GM12878 (cell line): Measurements from ENCODE around the gene PSRC1. TPM values are rescaled to one million over a fixed set of nuclear protein-coding genes. Genes with fewer than 3 reads are reported as not detected.

ENCODE experiments used
- ATAC-seq: fragments of 200-7000 bp; cut with Tn5 transposase; 3 replicates; pipeline ENCODE4 v1.9.1; 2020; ENCODE audit warnings: mild to moderate bottlenecking, moderate library complexity
- BruUV-seq: library from RNA; stranded (reverse); fragments of 400-500 nt; replicated peaks from 2 replicates; lab custom pipeline; 2021; lab: Mats Ljungman, UMichigan
- CTCF ChIA-PET: fragments of 300-600 bp; sonication (Branson Sonifier 250); formaldehyde crosslinking; extraction: SDS; loops from one replicate; lab custom pipeline; 2021; ENCODE audit warnings: inconsistent platforms; lab: Yijun Ruan, JAX
- POLR2A ChIA-PET: fragments of 350-600 bp; formaldehyde crosslinking; extraction: SDS; loops from one replicate; lab custom pipeline; 2021; ENCODE audit warnings: inconsistent platforms; lab: Charles Lee
- RAD21 ChIA-PET: fragments of 300-600 bp; sonication (Branson Sonifier 250); formaldehyde crosslinking; loops from one replicate; lab custom pipeline; 2023; ENCODE audit warnings: antibody characterized with exemption; ENCODE audit not compliant: unreplicated experiment; lab: Charles Lee
- SMC1A ChIA-PET: fragments of 300-600 bp; sonication (Branson Sonifier 250); formaldehyde crosslinking; loops from one replicate; lab custom pipeline; 2023; ENCODE audit not compliant: unreplicated experiment, uncharacterized antibody; lab: Charles Lee
- DNase-seq: peaks from one replicate; pipeline ENCODE4 v3.0.0-alpha.2; 2011; ENCODE audit warnings: low read depth, low spot score
- FAIRE-seq: peaks from 3 replicates; lab custom pipeline; 2011; peaks lifted over from hg19 to GRCh38; lab: Jason Lieb, UNC
- H2AFZ ChIP-seq: 2 replicates; pipeline ENCODE4 v1.6.0; 2011; ENCODE audit warnings: low read depth, low read length, control low read depth; ENCODE audit not compliant: control insufficient read depth
- H3K27ac ChIP-seq: 2 replicates; pipeline ENCODE4 v1.5.1; 2011; ENCODE audit warnings: control low read depth; ENCODE audit not compliant: control insufficient read depth, insufficient read depth
- H3K27me3 ChIP-seq, 2 experiments: replicated peaks in 1 of 2; 2 replicates each; pipeline versions ENCODE4 v1.6.0 to v1.6.1; 2011; ENCODE audit warnings: low read length in 1 of 2; ENCODE audit not compliant: control insufficient read depth in 2 of 2, insufficient read depth in 2 of 2
- H3K36me3 ChIP-seq, 2 experiments: 2 replicates each; pipeline ENCODE4 v1.5.1; 2011; ENCODE audit warnings: low read length in 1 of 2; ENCODE audit not compliant: control insufficient read depth in 2 of 2, insufficient read depth in 2 of 2
- H3K4me1 ChIP-seq: 2 replicates; pipeline ENCODE4 v1.6.1; 2011; ENCODE audit warnings: mild to moderate bottlenecking, low read length, moderate library complexity, mixed read lengths; ENCODE audit not compliant: control insufficient read depth, insufficient read depth
- H3K4me2 ChIP-seq: 2 replicates; pipeline ENCODE4 v1.6.0; 2011; ENCODE audit warnings: control low read depth; ENCODE audit not compliant: control insufficient read depth, insufficient read depth
- H3K4me3 ChIP-seq: fragments of 200-600 bp; sonication (generic); 2 replicates; pipeline ENCODE4 v1.5.1; 2016
- H3K79me2 ChIP-seq: 2 replicates; pipeline ENCODE4 v1.6.0; 2011; ENCODE audit warnings: low read length; ENCODE audit not compliant: control insufficient read depth, insufficient read depth
- H3K9ac ChIP-seq: 2 replicates; pipeline ENCODE4 v1.8.0; 2011; ENCODE audit warnings: low read length, control low read depth, mixed read lengths; ENCODE audit not compliant: control insufficient read depth, insufficient read depth
- H3K9me3 ChIP-seq: replicated peaks from 3 replicates; pipeline ENCODE4 v1.5.1; 2011; ENCODE audit warnings: mild to moderate bottlenecking, low read length; ENCODE audit not compliant: control insufficient read depth, insufficient read depth
- H4K20me1 ChIP-seq: 2 replicates; pipeline ENCODE4 v1.6.0; 2011; ENCODE audit not compliant: control insufficient read depth, insufficient read depth
- BACH1 ChIP-seq: fragments of 450-650 bp; IDR thresholded peaks from 2 replicates; pipeline ENCODE4 v1.6.1; 2017; ENCODE audit warnings: mild to moderate bottlenecking, borderline replicate concordance
- CREB1 ChIP-seq: IDR thresholded peaks from 2 replicates; pipeline ENCODE4 v1.6.1; 2012; ENCODE audit warnings: low read depth, mild to moderate bottlenecking, inconsistent platforms
- FOS ChIP-seq: IDR thresholded peaks from 3 replicates; pipeline ENCODE4 v1.6.1; 2011; ENCODE audit warnings: borderline replicate concordance; ENCODE audit not compliant: insufficient read length; ENCODE audit errors: extremely low read depth
- HDAC6 ChIP-seq: fragments of 200-600 bp; sonication (generic); IDR thresholded peaks from one replicate; pipeline ENCODE4 v1.8.0; 2017; ENCODE audit warnings: antibody characterized with exemption; ENCODE audit not compliant: unreplicated experiment
- MTA3 ChIP-seq: IDR thresholded peaks from 2 replicates; pipeline ENCODE4 v1.6.1; 2012; ENCODE audit warnings: low read length, inconsistent platforms, borderline replicate concordance
- RUNX3 ChIP-seq: IDR thresholded peaks from 2 replicates; pipeline ENCODE4 v1.6.1; 2012; ENCODE audit warnings: low read length, inconsistent platforms
- SIX5 ChIP-seq: IDR thresholded peaks from 2 replicates; pipeline ENCODE4 v1.6.1; 2011; ENCODE audit warnings: mild to moderate bottlenecking, low read depth, low read length, moderate library complexity; ENCODE audit not compliant: severe bottlenecking
- WGBS: methylation state at CpG from one replicate; pipeline ENCODE4 v1.1.6; 2016; ENCODE audit warnings: low lambda C conversion rate; ENCODE audit not compliant: insufficient replicate concordance, insufficient coverage; ENCODE audit errors: missing lambda C conversion rate; 5-methylcytosine and 5-hydroxymethylcytosine counted together
- in situ Hi-C: fragments of 300-500 bp; cut with MboI; formaldehyde crosslinking; loops from 9 replicates; pipeline ENCODE4 v1.14.3; 2018; ENCODE audit warnings: mixed read lengths
- intact Hi-C: fragments of 100-400 bp; cut with micrococcal nuclease; formaldehyde crosslinking; loops from one replicate; pipeline ENCODE4 v1.14.2; 2022; ENCODE audit not compliant: unreplicated experiment
- polyA plus RNA-seq, 11 experiments: library from polyadenylated mRNA; depleted of rRNA in 4 of 11; unstranded in 6 of 11; stranded (reverse) in 5 of 11; fragments of >200 nt; fragmentation: Nextera tagmentation in 4 of 11; fragmentation: Illumina TruSeq in 1 of 11; extraction: Ambion mirVana in 4 of 11; extraction: Trizol in 1 of 11; gene quantifications; 1 replicate in 1 of 11; 2 replicates in 10 of 11; pipeline versions ENCODE4 v1.2.1 to v1.2.3, GENCODE V29; 2011 to 2016; ENCODE audit warnings: inconsistent platforms in 2 of 11, missing spikeins in 2 of 11, low read depth in 1 of 11
- total RNA-seq, 4 experiments: library from RNA; depleted of rRNA in 3 of 4; stranded (reverse); fragments of >200 nt in 3 of 4; fragmentation: Illumina TruSeq in 1 of 4; extraction: Trizol in 1 of 4; gene quantifications; 2 replicates each; pipeline versions ENCODE4 v1.2.1 to v1.2.3, GENCODE V29; 2013 to 2021
- TF ChIP-seq, protein P1 (sequence below): IDR thresholded peaks from 2 replicates; pipeline ENCODE4 v1.6.1; 2012; ENCODE audit warnings: low read depth, low read length, improper control_type of control experiment

The PSRC1 gene
- total and polyA plus RNA-seq, 10 of the 15 experiments (the other 5 are each of a cell fraction or from before 2014, with no cell fraction given): 1.2 to 11.8 (median 4.9) TPM

GRCh38 chr1:109262231-109263055 is 20.5 kb downstream of the PSRC1 start (continued):
- no peak for TF ChIP-seq RUNX3
- TF ChIP-seq BACH1: no peak

- BruUV-seq: no TSS peak
- Histone ChIP-seq H3K79me2 (no peaks in the 10 kb centered on the region), H3K4me1 (no peaks in the 10 kb centered on the region), H3K36me3 (no peaks in the 10 kb centered on the region), H4K20me1 (no peaks in the 10 kb centered on the region), H3K27ac (no peak overlapping the region), H3K4me3 (no peak overlapping the region), H3K27me3 (no peaks in the 10 kb centered on the region), H2AFZ (no peak overlapping the region), H3K9ac (no peak overlapping the region), H3K4me2 (no peak overlapping the region), H3K9me3 (no peaks in the 10 kb centered on the region)
- FAIRE-seq (no peak), DNase-seq (no peak), ATAC-seq (no peak)
- ChIA-PET SMC1A (interaction anchor here (1.1 to 1.3 kb wide), 2 partner anchors 141 to 271 kb away, joined by 3 read pairs; no protein-coding TSS in a partner anchor), RAD21 (no interaction called here), CTCF (no interaction called here), POLR2A (no interaction called here)
- 45% methylated on average over 6 of the region's 6 CpGs for WGBS
- TF ChIP-seq CREB1 (no peak), SIX5 (no peak)
- intact Hi-C loops (no loop called here), in situ Hi-C loops (loop anchor here (5.0 kb wide), 2 partner anchors 141 to 271 kb away; no protein-coding TSS in a partner anchor)
Observed at GRCh38 chr1:109261578-109261977, 21.4 kb downstream of the PSRC1 start.

DNA sequence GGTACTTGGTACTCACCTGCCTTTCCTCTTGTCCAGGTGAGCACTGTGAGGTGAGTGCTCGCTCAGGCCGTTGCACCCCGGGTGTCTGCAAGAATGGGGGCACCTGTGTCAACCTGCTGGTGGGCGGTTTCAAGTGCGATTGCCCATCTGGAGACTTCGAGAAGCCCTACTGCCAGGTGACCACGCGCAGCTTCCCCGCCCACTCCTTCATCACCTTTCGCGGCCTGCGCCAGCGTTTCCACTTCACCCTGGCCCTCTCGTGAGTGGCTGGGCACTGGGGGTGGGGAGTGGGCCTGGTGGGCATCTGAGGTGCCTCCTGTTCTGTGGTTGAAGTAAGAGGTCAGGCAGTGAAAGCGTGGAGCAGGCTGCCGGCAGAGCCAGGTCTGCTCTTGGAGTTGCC is 21.9 kb downstream of the PSRC1 start:
- no peak overlapping the region for H3K27ac ChIP-seq
- no peaks in the 10 kb centered on the region for H3K27me3 ChIP-seq
- no peak overlapping the region for H2AFZ ChIP-seq
- H3K4me2 ChIP-seq: no peak overlapping the region
- intact Hi-C loops (no loop called here), in situ Hi-C loops (loop anchor here (5.0 kb wide), 2 partner anchors 141 to 271 kb away; no protein-coding TSS in a partner anchor)
- FAIRE-seq (no peak), DNase-seq (no peak), ATAC-seq (no peak)
- no peak for TF ChIP-seq FOS
- TF ChIP-seq, protein P1, sequence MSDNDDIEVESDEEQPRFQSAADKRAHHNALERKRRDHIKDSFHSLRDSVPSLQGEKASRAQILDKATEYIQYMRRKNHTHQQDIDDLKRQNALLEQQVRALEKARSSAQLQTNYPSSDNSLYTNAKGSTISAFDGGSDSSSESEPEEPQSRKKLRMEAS: no peak
- no peak for TF ChIP-seq HDAC6
- no peak for TF ChIP-seq MTA3
- POLR2A ChIA-PET: no interaction called here
- no TSS peak for BruUV-seq
- H3K36me3 ChIP-seq: no peaks in the 10 kb centered on the region
- H3K4me1 ChIP-seq: no peaks in the 10 kb centered on the region
- no peak overlapping the region for H3K9ac ChIP-seq
- CTCF ChIA-PET: no interaction called here
- no peaks in the 10 kb centered on the region for H3K79me2 ChIP-seq
- SMC1A ChIA-PET: interaction anchor here (1.1 kb wide), 1 partner anchor 272 kb away, joined by 3 read pairs; no protein-coding TSS in a partner anchor
- H4K20me1 ChIP-seq: no peaks in the 10 kb centered on the region
- H3K9me3 ChIP-seq: no peaks in the 10 kb centered on the region
- RAD21 ChIA-PET: no interaction called here
- H3K4me3 ChIP-seq: no peak overlapping the region
- 60% methylated on average over 16 of the region's 16 CpGs for WGBS
